Brain microvascular endothelial cell (primary cell): ENCODE results near the gene ARID1A.

ENCODE experiments used
- DNase-seq: peaks from one replicate; pipeline ENCODE4 v3.0.0-alpha.2; 2020
- H3K27ac ChIP-seq: fragments of 250-450 bp; sonication (Bioruptor Pico); 2 replicates; pipeline ENCODE4 v1.5.1; 2020; ENCODE audit warnings: mild to moderate bottlenecking, moderate library complexity
- H3K27me3 ChIP-seq: fragments of 250-450 bp; sonication (Bioruptor Pico); replicated peaks from 2 replicates; pipeline ENCODE4 v1.5.1; 2020; ENCODE audit warnings: mild to moderate bottlenecking
- H3K36me3 ChIP-seq: fragments of 250-450 bp; sonication (Bioruptor Pico); replicated peaks from 2 replicates; pipeline ENCODE4 v1.5.1; 2020; ENCODE audit warnings: mild to moderate bottlenecking
- H3K4me3 ChIP-seq: 2 replicates; pipeline ENCODE4 v1.5.1; 2011; ENCODE audit warnings: low read depth, mild to moderate bottlenecking, control low read depth, low read length, moderate library complexity
- in situ Hi-C: cut with HindIII; loops from 2 replicates; pipeline ENCODE4 v1.10.0; 2017; ENCODE audit warnings: low sequenced_read_pairs, low pct_ligation_motif_present
- TF ChIP-seq, protein P1 (sequence below): IDR thresholded peaks from 2 replicates; pipeline ENCODE4 v1.5.1; 2011; ENCODE audit warnings: low read depth, mild to moderate bottlenecking, moderate library complexity, low read length, control low read depth, inconsistent platforms; ENCODE audit errors: missing control alignments

Gene ARID1A

GRCh38 chr1:26826261-26827105 is 130.7 kb downstream of the ARID1A start, which contains the start of gene ZDHHC18:
TSS of gene ZDHHC18 (plus strand) at chr1:26826688. CDS start at chr1:26826805, 117 bp downstream.
- Histone ChIP-seq H3K27ac (no peak within 1 kb of the TSS), H3K27me3 (no peaks in the 10 kb centered on the region), H3K4me3 (peak within 1 kb of the TSS; percentile 73), H3K36me3 (peaks cover 6% of the 10 kb centered on the region)
- in situ Hi-C loops: no loop called here
- TF ChIP-seq, protein P1, sequence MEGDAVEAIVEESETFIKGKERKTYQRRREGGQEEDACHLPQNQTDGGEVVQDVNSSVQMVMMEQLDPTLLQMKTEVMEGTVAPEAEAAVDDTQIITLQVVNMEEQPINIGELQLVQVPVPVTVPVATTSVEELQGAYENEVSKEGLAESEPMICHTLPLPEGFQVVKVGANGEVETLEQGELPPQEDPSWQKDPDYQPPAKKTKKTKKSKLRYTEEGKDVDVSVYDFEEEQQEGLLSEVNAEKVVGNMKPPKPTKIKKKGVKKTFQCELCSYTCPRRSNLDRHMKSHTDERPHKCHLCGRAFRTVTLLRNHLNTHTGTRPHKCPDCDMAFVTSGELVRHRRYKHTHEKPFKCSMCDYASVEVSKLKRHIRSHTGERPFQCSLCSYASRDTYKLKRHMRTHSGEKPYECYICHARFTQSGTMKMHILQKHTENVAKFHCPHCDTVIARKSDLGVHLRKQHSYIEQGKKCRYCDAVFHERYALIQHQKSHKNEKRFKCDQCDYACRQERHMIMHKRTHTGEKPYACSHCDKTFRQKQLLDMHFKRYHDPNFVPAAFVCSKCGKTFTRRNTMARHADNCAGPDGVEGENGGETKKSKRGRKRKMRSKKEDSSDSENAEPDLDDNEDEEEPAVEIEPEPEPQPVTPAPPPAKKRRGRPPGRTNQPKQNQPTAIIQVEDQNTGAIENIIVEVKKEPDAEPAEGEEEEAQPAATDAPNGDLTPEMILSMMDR: peak; percentile 40
- peak; percentile 18 for DNase-seq

DNA sequence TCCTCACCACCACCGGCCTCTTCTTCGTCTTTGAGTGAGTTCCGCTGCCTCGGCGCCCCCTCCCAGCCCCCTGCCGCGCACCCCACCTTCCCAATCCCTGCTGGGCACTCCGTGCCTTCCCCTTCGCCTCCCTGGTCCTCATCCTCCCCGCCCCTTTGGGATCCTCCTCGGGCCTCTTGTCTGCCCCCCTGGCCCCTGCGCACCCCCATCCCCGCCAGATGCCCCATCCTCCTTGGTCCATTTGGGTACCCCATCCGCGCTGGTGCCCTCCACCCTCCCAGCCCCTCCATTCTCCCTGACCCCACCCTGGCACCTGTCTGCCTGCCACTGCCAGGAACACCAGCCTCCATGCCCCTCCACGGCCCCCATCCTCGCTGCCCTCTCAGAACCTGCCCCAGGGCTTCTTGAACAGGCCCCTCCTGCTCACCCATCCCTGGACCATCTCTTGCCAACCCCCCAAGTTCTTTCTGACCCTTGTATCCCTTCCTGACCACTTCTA is 131.3 kb downstream of the ARID1A start:
- Histone ChIP-seq H3K36me3 (peaks cover 11% of the 10 kb centered on the region), H3K27me3 (no peaks in the 10 kb centered on the region), H3K4me3 (peak overlapping the region; percentile 73), H3K27ac (no peak overlapping the region)
- TF ChIP-seq, protein P1: no peak
- DNase-seq: no peak
- in situ Hi-C loops: no loop called here

- Histone ChIP-seq H3K36me3 (peaks cover 16% of the 10 kb centered on the region), H3K27ac (no peak overlapping the region), H3K4me3 (peak overlapping the region; percentile 73), H3K27me3 (no peaks in the 10 kb centered on the region)
- no peak for DNase-seq
- TF ChIP-seq, protein P1: no peak
- in situ Hi-C loops: no loop called here
Measured at GRCh38 chr1:26827663-26828062, 131.8 kb downstream of the ARID1A start.

DNA sequence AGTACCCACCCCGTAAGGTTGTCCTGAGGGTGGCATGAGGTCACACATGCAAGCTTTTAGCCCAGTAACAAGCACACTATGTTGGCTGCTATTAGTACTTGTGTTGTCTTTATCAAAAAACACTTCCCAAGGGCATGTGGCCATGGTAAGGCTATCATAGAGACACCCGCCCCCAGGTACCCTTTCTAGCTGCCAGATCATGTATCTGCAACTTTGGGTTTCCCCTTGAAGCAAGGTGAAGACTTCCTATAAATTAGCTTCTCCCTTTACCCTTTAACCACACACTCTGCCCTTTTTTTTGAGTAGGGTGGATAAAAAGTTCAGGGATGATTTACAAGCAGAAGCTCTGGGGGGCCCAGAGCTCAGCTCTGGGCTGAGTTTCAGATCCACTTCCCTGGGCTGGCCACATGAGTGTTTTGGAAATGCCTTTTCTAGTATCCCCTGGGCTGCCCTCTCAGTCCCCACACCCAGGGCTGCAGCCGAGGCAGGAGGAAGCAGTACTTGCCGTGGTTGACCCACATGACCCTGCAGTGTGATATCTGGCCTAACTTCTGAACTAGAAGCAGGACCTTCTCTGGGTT is 132.7 kb downstream of the ARID1A start:
- TF ChIP-seq, protein P1: no peak
- Histone ChIP-seq H3K36me3 (peaks cover 24% of the 10 kb centered on the region), H3K27ac (no peak overlapping the region), H3K27me3 (no peaks in the 10 kb centered on the region), H3K4me3 (no peak overlapping the region)
- DNase-seq: no peak
- in situ Hi-C loops: no loop called here

- DNase-seq: no peak
- TF ChIP-seq, protein P1: no peak
- peaks cover 30% of the 10 kb centered on the region for H3K36me3 ChIP-seq
- in situ Hi-C loops: no loop called here
- no peaks in the 10 kb centered on the region for H3K27me3 ChIP-seq
- no peak overlapping the region for H3K27ac ChIP-seq
- no peak overlapping the region for H3K4me3 ChIP-seq
Measured at GRCh38 chr1:26829184-26829911, 133.5 kb downstream of the ARID1A start.
